GM18870 (cell line): ENCODE measurements around the gene NOL9.

Source experiments
- ATAC-seq: cut with Tn5 transposase; IDR thresholded peaks from one replicate; pipeline ENCODE4 v1.9.1; 2021; ENCODE audit warnings: moderate library complexity; ENCODE audit not compliant: unreplicated experiment

NOL9 gene

DNA sequence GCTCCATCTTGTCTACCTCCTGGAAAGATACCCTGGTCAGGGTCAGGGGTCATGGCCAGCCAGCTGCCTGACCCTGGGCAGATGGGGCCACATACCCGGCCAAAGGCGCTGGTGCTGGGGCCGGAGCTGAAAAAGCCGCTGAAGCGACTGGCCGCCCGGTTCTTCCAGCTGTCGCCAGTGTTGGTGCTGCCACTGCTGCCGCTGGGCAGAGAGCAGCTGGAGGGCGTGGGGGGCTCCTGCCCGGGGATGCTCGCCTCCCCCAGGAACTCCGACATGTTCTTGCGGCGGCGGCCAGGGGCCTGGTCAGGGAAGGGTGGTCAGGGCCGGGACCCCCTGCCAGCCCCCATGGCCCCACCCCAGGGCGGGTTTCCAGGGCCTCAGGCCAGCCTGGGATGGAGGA lies 81.2 kb downstream of the NOL9 start:
- ATAC-seq, result no peak

GRCh38 chr1:6472391-6472790 lies 81.9 kb downstream of the NOL9 start:
- no peak for ATAC-seq

- no peak for ATAC-seq
These were observed 82.3 kb downstream of the NOL9 start for GRCh38 chr1:6471970-6472368.
